Colonic mucosa (tissue), 4 donors: ENCODE measurements around the gene SOX11. TPM values are rescaled to one million over a fixed set of nuclear protein-coding genes. Genes with fewer than 3 reads are reported as not detected.

Experiments
- DNase-seq: peaks from one replicate; pipeline ENCODE4 v3.0.0-alpha.2; 2020
- H3K27ac ChIP-seq: fragments of 200-600 bp; one replicate; pipeline ENCODE4 v1.8.0; 2021
- H3K27me3 ChIP-seq: fragments of 200-600 bp; one replicate; pipeline ENCODE4 v1.8.0; 2021
- H3K36me3 ChIP-seq: fragments of 200-600 bp; one replicate; pipeline ENCODE4 v1.8.0; 2021
- H3K4me1 ChIP-seq: fragments of 200-600 bp; one replicate; pipeline ENCODE4 v1.8.0; 2021; ENCODE audit warnings: mild to moderate bottlenecking
- H3K4me3 ChIP-seq: fragments of 200-600 bp; one replicate; pipeline ENCODE4 v1.8.0; 2021
- H3K9ac ChIP-seq, 2 donors: one replicate each; pipeline ENCODE4 v1.7.0; 2013; ENCODE audit warnings: control low read depth in 2 of 2, low read depth in 2 of 2, low read length in 2 of 2
- H3K9me3 ChIP-seq: fragments of 200-600 bp; one replicate; pipeline ENCODE4 v1.8.0; 2021
- CTCF ChIP-seq: fragments of 200-600 bp; IDR thresholded peaks from one replicate; pipeline ENCODE4 v1.8.0; 2022; ENCODE audit warnings: antibody characterized with exemption, mild to moderate bottlenecking
- intact Hi-C: fragments of 100-400 bp; cut with DNase I; formaldehyde crosslinking; loops from one replicate; pipeline ENCODE4 v1.14.1; 2022
- total RNA-seq, 2 donors: library from RNA; stranded (reverse); fragmentation: NEBNext Ultra II Directional in 1 of 2; extraction: Animal tissue kit (Norgen Biotek cat#: 25700) in 1 of 2; gene quantifications; one replicate each; pipeline ENCODE4 v1.2.1, GENCODE V29; 2021
- donor health status: healthy.
- donor health status: DM: no; HTN: no; CAD: no.
- donor health status: DM: no; HTN: no; CAD: no.

The SOX11 gene
- total RNA-seq, 2 donors from 2014 or later = 0.35 TPM; not detected in 1

GRCh38 chr2:5691221-5691984 is 781 bp upstream of the SOX11 start:
- H3K4me3 ChIP-seq = no peak overlapping the region

DNA sequence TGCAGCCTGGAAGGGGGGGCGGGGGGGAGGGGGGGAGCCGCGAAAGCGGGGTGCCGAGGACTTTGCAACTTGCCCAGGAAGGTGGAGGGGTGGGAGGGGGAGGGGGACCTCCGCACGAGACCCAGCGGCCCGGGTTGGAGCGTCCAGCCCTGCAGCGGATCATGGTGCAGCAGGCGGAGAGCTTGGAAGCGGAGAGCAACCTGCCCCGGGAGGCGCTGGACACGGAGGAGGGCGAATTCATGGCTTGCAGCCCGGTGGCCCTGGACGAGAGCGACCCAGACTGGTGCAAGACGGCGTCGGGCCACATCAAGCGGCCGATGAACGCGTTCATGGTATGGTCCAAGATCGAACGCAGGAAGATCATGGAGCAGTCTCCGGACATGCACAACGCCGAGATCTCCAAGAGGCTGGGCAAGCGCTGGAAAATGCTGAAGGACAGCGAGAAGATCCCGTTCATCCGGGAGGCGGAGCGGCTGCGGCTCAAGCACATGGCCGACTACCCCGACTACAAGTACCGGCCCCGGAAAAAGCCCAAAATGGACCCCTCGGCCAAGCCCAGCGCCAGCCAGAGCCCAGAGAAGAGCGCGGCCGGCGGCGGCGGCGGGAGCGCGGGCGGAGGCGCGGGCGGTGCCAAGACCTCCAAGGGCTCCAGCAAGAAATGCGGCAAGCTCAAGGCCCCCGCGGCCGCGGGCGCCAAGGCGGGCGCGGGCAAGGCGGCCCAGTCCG is 540 bp downstream of the SOX11 start:
- Histone ChIP-seq H3K36me3 (no peaks in the 10 kb centered on the region), H3K27me3 (peaks cover 38% of the 10 kb centered on the region), H3K9ac (no peak overlapping the region), H3K27ac (no peak overlapping the region), H3K9me3 (no peaks in the 10 kb centered on the region), H3K4me1 (no peaks in the 10 kb centered on the region), H3K4me3 (no peak overlapping the region)
- TF ChIP-seq CTCF = no peak
- DNase-seq = no peak
- intact Hi-C loops = no loop called here

More at GRCh38 chr2:5691221-5691984, 781 bp upstream of the SOX11 start:
- no peak overlapping the region for H3K27ac ChIP-seq
- no peaks in the 10 kb centered on the region for H3K4me1 ChIP-seq
- H3K27me3 ChIP-seq = peaks cover 28% of the 10 kb centered on the region
- no peak for TF ChIP-seq CTCF
- no peaks in the 10 kb centered on the region for H3K9me3 ChIP-seq
- no peak for DNase-seq
- H3K36me3 ChIP-seq = no peaks in the 10 kb centered on the region
- intact Hi-C loops = no loop called here
- no peak overlapping the region for H3K9ac ChIP-seq

- no peak overlapping the region for H3K4me3 ChIP-seq
- no peak overlapping the region for H3K27ac ChIP-seq
- DNase-seq = no peak
- H3K4me1 ChIP-seq = no peaks in the 10 kb centered on the region
- H3K27me3 ChIP-seq = peaks cover 41% of the 10 kb centered on the region
- TF ChIP-seq CTCF = no peak
- H3K9ac ChIP-seq = no peak overlapping the region
- H3K9me3 ChIP-seq = no peaks in the 10 kb centered on the region
- no peaks in the 10 kb centered on the region for H3K36me3 ChIP-seq
- intact Hi-C loops = no loop called here
These were observed 1.4 kb downstream of the SOX11 start for GRCh38 chr2:5693287-5694201.

GRCh38 chr2:5694306-5694705 is 2.1 kb downstream of the SOX11 start:
- H3K9me3 ChIP-seq = no peaks in the 10 kb centered on the region
- no peak overlapping the region for H3K27ac ChIP-seq
- intact Hi-C loops = no loop called here
- H3K9ac ChIP-seq = no peak overlapping the region
- peaks cover 41% of the 10 kb centered on the region for H3K27me3 ChIP-seq
- H3K36me3 ChIP-seq = no peaks in the 10 kb centered on the region
- H3K4me3 ChIP-seq = no peak overlapping the region
- DNase-seq = no peak
- H3K4me1 ChIP-seq = no peaks in the 10 kb centered on the region
- TF ChIP-seq CTCF = no peak

DNA sequence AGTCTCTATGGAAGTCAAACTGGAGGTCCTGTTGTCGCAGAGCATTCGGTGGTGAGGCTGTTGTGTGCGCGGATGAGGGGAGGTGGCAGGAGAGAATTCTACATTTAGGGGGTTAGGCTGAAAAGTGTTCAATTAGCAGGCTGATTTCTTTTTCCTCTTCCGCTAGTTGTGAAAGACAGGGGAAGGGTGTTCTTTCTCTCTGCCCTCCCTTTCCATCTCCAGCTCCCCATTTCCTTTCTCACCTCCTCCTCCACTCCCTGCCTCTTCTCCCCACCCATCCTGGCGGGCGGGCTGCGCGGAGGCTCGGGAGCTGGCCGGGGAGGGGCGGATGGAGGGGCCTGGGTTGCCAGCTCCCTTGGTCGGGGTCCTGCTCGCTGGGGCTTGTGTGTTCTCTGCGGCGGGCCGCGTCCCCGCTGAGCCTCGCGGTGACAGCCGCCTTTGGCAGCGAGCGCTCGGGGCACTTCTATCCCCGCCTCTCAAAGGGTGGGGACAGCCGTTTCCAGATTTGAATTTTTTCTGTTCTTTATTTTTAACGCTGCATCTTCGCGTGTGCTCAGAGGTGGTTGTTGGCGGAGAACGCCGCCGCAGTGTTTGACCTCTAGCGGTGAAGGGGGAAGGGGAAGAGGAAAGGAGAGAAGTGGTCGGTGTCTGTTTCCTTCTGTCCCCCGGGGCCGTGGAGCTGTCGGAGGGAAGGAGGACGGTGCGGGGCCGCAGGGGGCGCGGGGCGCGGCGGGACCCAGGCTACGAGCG is 3.6 kb downstream of the SOX11 start:
- no peak for TF ChIP-seq CTCF
- Histone ChIP-seq H3K4me3 (no peak overlapping the region), H3K4me1 (no peaks in the 10 kb centered on the region), H3K9me3 (no peaks in the 10 kb centered on the region), H3K27me3 (peaks cover 41% of the 10 kb centered on the region), H3K27ac (no peak overlapping the region), H3K9ac (no peak overlapping the region), H3K36me3 (no peaks in the 10 kb centered on the region)
- no peak for DNase-seq
- intact Hi-C loops = no loop called here
